Colonic mucosa (tissue), 4 donors: ENCODE measurements around the gene CRTC3. TPM values are rescaled to one million over a fixed set of nuclear protein-coding genes. Genes with fewer than 3 reads are reported as not detected.

Experiments
- DNase-seq: peaks from one replicate; pipeline ENCODE4 v3.0.0-alpha.2; 2020
- H3K27ac ChIP-seq: fragments of 200-600 bp; one replicate; pipeline ENCODE4 v1.8.0; 2021
- H3K27me3 ChIP-seq: fragments of 200-600 bp; one replicate; pipeline ENCODE4 v1.8.0; 2021
- H3K36me3 ChIP-seq: fragments of 200-600 bp; one replicate; pipeline ENCODE4 v1.8.0; 2021
- H3K4me1 ChIP-seq: fragments of 200-600 bp; one replicate; pipeline ENCODE4 v1.8.0; 2021; ENCODE audit warnings: mild to moderate bottlenecking
- H3K4me3 ChIP-seq: fragments of 200-600 bp; one replicate; pipeline ENCODE4 v1.8.0; 2021
- H3K9ac ChIP-seq, 2 donors: one replicate each; pipeline ENCODE4 v1.7.0; 2013; ENCODE audit warnings: control low read depth in 2 of 2, low read depth in 2 of 2, low read length in 2 of 2
- H3K9me3 ChIP-seq: fragments of 200-600 bp; one replicate; pipeline ENCODE4 v1.8.0; 2021
- intact Hi-C: fragments of 100-400 bp; cut with DNase I; formaldehyde crosslinking; loops from one replicate; pipeline ENCODE4 v1.14.1; 2022
- total RNA-seq, 2 donors: library from RNA; stranded (reverse); fragmentation: NEBNext Ultra II Directional in 1 of 2; extraction: Animal tissue kit (Norgen Biotek cat#: 25700) in 1 of 2; gene quantifications; one replicate each; pipeline ENCODE4 v1.2.1, GENCODE V29; 2021
- TF ChIP-seq, protein P1 (sequence below): fragments of 200-600 bp; IDR thresholded peaks from one replicate; pipeline ENCODE4 v1.8.0; 2022; ENCODE audit warnings: antibody characterized with exemption, mild to moderate bottlenecking
- donor health status: healthy.
- donor health status: DM: no; HTN: no; CAD: no.
- donor health status: DM: no; HTN: no; CAD: no.

Gene CRTC3
- total RNA-seq, 2 donors from 2014 or later: 16.1 to 24.2 TPM

DNA sequence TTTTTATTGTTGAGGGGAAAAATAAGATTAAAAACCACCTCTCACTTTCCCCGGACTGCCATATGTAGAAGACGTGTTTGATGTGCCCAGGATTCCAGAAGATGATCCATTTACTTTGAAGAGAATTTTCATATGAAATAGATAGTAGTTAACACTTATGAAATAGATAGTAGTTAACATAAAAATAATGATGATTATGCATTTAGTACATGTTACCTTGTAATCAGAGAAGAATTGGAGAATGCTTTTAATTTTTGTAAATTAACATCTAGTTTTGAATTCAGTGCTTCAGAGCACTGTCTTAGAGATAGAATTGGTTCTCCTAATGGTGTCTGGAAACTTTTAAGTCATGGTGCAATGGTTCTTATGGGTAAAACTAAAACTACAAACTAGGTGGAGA lies 46.1 kb upstream of the CRTC3 start:
- intact Hi-C loops: loop anchor here (5.0 kb wide), 1 partner anchor 161 kb away; no protein-coding TSS in a partner anchor
- Histone ChIP-seq H3K27ac (no peak overlapping the region), H3K9ac (no peak overlapping the region), H3K36me3 (peaks cover 33% of the 10 kb centered on the region), H3K4me3 (no peak overlapping the region), H3K4me1 (no peaks in the 10 kb centered on the region), H3K9me3 (no peaks in the 10 kb centered on the region), H3K27me3 (no peaks in the 10 kb centered on the region)
- TF ChIP-seq, protein P1, sequence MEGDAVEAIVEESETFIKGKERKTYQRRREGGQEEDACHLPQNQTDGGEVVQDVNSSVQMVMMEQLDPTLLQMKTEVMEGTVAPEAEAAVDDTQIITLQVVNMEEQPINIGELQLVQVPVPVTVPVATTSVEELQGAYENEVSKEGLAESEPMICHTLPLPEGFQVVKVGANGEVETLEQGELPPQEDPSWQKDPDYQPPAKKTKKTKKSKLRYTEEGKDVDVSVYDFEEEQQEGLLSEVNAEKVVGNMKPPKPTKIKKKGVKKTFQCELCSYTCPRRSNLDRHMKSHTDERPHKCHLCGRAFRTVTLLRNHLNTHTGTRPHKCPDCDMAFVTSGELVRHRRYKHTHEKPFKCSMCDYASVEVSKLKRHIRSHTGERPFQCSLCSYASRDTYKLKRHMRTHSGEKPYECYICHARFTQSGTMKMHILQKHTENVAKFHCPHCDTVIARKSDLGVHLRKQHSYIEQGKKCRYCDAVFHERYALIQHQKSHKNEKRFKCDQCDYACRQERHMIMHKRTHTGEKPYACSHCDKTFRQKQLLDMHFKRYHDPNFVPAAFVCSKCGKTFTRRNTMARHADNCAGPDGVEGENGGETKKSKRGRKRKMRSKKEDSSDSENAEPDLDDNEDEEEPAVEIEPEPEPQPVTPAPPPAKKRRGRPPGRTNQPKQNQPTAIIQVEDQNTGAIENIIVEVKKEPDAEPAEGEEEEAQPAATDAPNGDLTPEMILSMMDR: no peak
- DNase-seq: no peak

DNA sequence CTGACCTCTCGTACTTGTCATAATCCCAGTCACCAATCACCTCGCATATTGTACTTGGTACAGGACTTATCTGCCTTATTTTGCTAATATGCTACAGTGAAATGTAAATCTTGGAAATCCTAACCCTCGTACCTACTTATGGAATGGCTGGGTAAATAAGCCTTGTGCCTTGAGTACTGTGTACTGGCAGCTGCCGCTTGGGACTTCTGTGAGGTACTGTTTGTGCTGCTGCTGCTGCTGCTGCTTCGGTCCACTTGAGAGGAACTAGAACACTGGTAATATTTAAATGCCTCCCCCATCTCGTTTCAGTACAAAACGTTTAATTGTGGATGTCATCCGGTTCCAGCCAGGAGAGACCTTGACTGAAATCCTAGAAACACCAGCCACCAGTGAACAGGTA lies 42.5 kb upstream of the CRTC3 start:
- H3K9me3 ChIP-seq: no peaks in the 10 kb centered on the region
- intact Hi-C loops: no loop called here
- no peaks in the 10 kb centered on the region for H3K27me3 ChIP-seq
- H3K9ac ChIP-seq: no peak overlapping the region
- no peak overlapping the region for H3K27ac ChIP-seq
- peaks cover 28% of the 10 kb centered on the region for H3K36me3 ChIP-seq
- H3K4me1 ChIP-seq: no peaks in the 10 kb centered on the region
- H3K4me3 ChIP-seq: no peak overlapping the region
- no peak for DNase-seq
- TF ChIP-seq, protein P1: no peak

- DNase-seq: no peak
- peaks cover 14% of the 10 kb centered on the region for H3K36me3 ChIP-seq
- intact Hi-C loops: no loop called here
- TF ChIP-seq, protein P1: no peak
- no peak overlapping the region for H3K9ac ChIP-seq
- no peak overlapping the region for H3K27ac ChIP-seq
- no peaks in the 10 kb centered on the region for H3K9me3 ChIP-seq
- H3K4me3 ChIP-seq: no peak overlapping the region
- H3K4me1 ChIP-seq: no peaks in the 10 kb centered on the region
- no peaks in the 10 kb centered on the region for H3K27me3 ChIP-seq
These were observed 40.2 kb upstream of the CRTC3 start for GRCh38 chr15:90489514-90489913.

- no peaks in the 10 kb centered on the region for H3K9me3 ChIP-seq
- peaks cover 17% of the 10 kb centered on the region for H3K36me3 ChIP-seq
- H3K27ac ChIP-seq: no peak overlapping the region
- no peak for DNase-seq
- H3K9ac ChIP-seq: no peak overlapping the region
- TF ChIP-seq, protein P1: no peak
- H3K27me3 ChIP-seq: no peaks in the 10 kb centered on the region
- H3K4me1 ChIP-seq: no peaks in the 10 kb centered on the region
- H3K4me3 ChIP-seq: no peak overlapping the region
- intact Hi-C loops: no loop called here
These were observed 39.8 kb upstream of the CRTC3 start for GRCh38 chr15:90489944-90490343.

DNA sequence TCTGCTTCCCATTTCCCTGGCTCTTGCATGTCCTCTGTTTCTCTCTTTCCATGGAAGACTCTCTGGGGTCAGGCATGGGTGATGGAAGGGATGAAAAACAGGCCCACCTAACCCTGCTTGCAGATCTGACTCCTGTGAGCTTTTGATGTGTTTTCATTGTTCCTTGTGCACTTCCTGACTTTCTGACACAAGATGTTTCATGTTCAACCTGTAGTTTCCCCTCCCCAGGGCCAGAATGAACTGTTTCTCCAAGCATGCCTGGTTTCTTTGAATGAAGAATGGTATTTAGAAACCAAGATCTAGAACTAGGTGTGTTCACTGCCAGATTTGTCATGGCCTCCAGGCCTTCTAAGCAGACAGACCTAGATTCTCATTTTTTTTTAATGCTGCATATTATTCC lies 36.1 kb upstream of the CRTC3 start:
- H3K36me3 ChIP-seq: peaks cover 13% of the 10 kb centered on the region
- no peaks in the 10 kb centered on the region for H3K4me1 ChIP-seq
- no peak overlapping the region for H3K9ac ChIP-seq
- H3K27ac ChIP-seq: no peak overlapping the region
- intact Hi-C loops: no loop called here
- TF ChIP-seq, protein P1: no peak
- H3K9me3 ChIP-seq: no peaks in the 10 kb centered on the region
- no peak for DNase-seq
- H3K4me3 ChIP-seq: no peak overlapping the region
- no peaks in the 10 kb centered on the region for H3K27me3 ChIP-seq

DNA sequence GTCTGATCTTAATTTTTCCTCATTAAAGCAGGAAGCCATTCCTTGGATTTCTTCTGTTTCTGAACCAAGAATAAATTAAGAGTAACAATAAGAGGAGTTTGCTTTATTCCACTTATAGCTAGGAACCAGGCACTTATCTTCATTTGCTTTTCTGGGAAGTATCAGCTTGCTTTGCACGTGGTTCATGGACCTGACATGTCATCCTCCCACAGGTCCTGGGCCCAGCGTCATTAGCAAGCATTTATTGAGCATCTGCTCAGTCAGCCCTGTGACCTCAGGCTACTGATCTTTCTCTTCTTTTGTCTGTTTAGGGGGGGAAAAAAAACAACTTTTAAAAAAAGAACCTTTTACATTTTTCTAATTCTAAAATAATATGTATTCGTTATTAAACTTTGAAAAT lies 34.7 kb upstream of the CRTC3 start:
- H3K9ac ChIP-seq: no peak overlapping the region
- no peaks in the 10 kb centered on the region for H3K4me1 ChIP-seq
- H3K27ac ChIP-seq: no peak overlapping the region
- no peaks in the 10 kb centered on the region for H3K27me3 ChIP-seq
- H3K36me3 ChIP-seq: peaks cover 22% of the 10 kb centered on the region
- H3K9me3 ChIP-seq: no peaks in the 10 kb centered on the region
- TF ChIP-seq, protein P1: no peak
- intact Hi-C loops: no loop called here
- no peak for DNase-seq
- H3K4me3 ChIP-seq: no peak overlapping the region
